Panc1 (cell line): Measurements from ENCODE around the gene CPNE7.

ENCODE experiments used
- POLR2AphosphoS5 ChIP-seq: IDR thresholded peaks from 2 replicates; pipeline ENCODE4 v1.6.1; 2012; ENCODE audit warnings: mild to moderate bottlenecking, low read depth, low read length, moderate library complexity
- REST ChIP-seq, 2 experiments: IDR thresholded peaks; 2 replicates each; pipeline ENCODE4 v1.6.1; 2011 to 2012; ENCODE audit warnings: low read depth in 2 of 2, control low read depth in 1 of 2, low read length in 1 of 2, mild to moderate bottlenecking in 1 of 2, moderate library complexity in 1 of 2; ENCODE audit not compliant: insufficient read depth in 1 of 2
- SIN3A ChIP-seq: IDR thresholded peaks from 2 replicates; pipeline ENCODE4 v1.6.1; 2012; ENCODE audit warnings: low read depth, mild to moderate bottlenecking, low read length, moderate library complexity, borderline replicate concordance; ENCODE audit not compliant: insufficient read depth
- TCF7L2 ChIP-seq: IDR thresholded peaks from 2 replicates; pipeline ENCODE4 v1.6.1; 2011; ENCODE audit warnings: mild to moderate bottlenecking, low read depth, low read length, inconsistent platforms
- TF ChIP-seq, protein P1 (sequence below): fragments of 450-650 bp; IDR thresholded peaks from 2 replicates; pipeline ENCODE4 v1.5.1; 2017; ENCODE audit warnings: mild to moderate bottlenecking

DNA sequence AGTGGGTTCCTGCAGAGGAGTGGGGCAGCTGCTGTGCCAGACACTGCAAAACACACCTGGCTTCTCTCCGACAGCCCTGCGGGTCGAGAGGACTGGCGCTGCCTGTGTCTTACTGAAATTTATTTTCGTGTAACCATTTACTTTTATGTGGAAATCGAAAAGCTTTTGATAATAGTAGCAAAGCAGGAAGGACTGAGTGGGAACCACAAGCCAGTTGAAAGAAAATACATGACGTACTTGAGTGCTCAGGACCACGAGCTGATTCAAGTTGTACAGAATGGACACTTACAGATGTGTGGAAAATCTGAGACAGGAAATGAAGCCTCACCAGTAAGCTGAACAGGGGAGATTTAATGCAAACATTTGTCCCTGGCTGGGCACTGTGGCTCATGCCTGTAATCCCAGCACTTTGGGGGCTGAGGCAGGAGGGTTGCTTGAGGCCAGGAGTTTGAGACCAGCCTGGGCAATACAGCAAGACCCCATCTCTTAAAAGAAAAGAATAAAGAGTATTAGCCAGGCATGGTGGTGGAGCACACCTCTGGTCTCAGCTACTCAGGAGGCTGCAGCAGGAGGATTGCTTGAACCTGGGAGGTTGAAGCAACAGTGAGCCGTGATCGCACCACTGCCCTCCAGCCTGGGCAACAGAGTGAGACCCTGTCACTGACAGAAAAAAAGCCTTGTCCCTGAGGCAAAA, 26.4 kb upstream of the CPNE7 start:
- TF ChIP-seq, protein P1, sequence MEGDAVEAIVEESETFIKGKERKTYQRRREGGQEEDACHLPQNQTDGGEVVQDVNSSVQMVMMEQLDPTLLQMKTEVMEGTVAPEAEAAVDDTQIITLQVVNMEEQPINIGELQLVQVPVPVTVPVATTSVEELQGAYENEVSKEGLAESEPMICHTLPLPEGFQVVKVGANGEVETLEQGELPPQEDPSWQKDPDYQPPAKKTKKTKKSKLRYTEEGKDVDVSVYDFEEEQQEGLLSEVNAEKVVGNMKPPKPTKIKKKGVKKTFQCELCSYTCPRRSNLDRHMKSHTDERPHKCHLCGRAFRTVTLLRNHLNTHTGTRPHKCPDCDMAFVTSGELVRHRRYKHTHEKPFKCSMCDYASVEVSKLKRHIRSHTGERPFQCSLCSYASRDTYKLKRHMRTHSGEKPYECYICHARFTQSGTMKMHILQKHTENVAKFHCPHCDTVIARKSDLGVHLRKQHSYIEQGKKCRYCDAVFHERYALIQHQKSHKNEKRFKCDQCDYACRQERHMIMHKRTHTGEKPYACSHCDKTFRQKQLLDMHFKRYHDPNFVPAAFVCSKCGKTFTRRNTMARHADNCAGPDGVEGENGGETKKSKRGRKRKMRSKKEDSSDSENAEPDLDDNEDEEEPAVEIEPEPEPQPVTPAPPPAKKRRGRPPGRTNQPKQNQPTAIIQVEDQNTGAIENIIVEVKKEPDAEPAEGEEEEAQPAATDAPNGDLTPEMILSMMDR = no peak
- TF ChIP-seq SIN3A (no peak), POLR2AphosphoS5 (no peak), TCF7L2 (no peak), REST (IDR thresholded peaks at IDR 0.05; ENCODE audit: insufficient read depth in 1 of 2, low read depth in 2 of 2, low read length in 1 of 2) (no peak)
